NCI-H128 (cell line): Measurements from ENCODE around the gene RFC5.
"Not testable (repeated sequence)": the region's sequence is repeated elsewhere in the genome, so short reads cannot be mapped to it uniquely, and the experiment has no call there.

Experiments used
- DNase-seq: peaks from one replicate; lab custom pipeline; 2025; ENCODE audit not compliant: unreplicated experiment; lab: John Stamatoyannopoulos, UW

The RFC5 gene

DNA sequence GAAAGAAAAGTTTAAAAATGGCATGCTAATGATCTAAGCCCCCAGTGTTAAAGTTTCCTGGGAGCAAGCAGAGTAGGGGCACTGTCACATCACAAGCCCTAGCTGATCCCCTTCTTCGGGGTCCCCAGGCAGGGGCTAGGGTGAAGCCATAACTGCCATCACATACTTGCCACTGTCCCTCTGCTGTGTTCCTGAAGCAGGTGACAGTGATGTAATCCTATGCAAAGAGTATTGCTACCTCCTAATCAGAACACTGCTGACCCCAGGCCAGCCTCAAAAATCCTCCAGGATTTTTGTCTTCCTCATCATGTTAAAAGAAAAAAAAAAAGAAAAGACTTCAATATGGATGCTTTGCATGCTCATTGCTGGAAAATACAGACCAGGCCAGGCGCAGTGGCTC is 1.2 kb upstream of the RFC5 start:
- DNase-seq = no peak

DNA sequence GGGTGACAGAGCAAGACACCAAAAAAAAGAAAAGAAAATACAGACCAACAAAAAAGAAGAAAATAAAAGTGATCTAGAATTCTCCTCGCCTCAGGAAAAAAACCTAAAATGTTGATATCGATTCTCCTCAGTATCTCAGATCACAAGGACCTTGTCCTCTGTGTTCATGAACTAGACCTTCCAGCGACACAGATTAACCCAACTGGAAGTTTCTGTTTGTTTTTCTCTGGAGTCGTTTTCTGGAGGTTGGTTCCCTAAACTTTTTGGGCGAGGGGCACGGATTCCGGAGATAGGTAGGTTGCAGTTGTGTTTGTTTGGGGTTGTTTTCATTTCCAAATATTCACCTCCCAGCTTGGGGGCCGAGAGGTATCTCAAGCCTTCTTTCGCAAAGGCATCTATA is 559 bp upstream of the RFC5 start:
- no peak for DNase-seq

DNA sequence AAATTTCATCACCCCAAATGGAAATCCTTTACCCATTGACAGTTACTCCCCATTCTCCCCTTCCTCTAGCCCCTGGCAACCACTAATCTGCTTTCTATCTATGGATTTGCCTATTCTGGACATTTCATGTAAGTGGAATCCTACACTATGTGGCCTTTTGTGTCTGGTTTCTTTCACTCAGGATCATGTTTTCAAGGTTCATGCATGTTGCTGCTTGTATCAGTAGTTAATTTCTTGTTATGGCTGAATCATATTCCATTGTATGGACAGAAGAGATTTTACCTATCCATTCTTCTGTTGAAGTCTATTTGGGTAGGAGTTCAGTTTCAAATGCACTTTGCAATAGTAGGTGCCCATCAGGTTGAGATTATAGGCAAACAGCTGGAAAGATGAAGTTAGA is 1.4 kb downstream of the RFC5 start:
- DNase-seq = no peak

DNA sequence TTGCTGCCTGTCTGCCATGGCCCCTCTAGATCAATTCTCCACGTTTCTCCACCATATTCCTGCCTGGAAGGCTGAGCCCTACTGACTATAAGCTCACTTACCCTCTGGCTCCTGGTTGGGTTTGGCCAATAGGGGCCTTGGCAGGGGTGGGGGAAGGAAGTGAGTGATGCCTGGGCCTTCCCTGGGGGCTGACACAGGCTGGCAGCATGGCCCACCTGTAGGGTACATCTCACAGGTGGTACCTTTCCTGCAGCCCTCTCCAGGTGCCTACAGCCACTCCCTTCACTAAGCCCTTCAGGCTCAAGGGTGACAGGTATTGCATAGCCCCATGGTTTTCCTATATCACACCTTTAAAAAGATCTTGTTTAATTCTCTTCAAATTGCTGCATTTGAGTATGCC is 3.5 kb downstream of the RFC5 start:
- DNase-seq = no peak

DNA sequence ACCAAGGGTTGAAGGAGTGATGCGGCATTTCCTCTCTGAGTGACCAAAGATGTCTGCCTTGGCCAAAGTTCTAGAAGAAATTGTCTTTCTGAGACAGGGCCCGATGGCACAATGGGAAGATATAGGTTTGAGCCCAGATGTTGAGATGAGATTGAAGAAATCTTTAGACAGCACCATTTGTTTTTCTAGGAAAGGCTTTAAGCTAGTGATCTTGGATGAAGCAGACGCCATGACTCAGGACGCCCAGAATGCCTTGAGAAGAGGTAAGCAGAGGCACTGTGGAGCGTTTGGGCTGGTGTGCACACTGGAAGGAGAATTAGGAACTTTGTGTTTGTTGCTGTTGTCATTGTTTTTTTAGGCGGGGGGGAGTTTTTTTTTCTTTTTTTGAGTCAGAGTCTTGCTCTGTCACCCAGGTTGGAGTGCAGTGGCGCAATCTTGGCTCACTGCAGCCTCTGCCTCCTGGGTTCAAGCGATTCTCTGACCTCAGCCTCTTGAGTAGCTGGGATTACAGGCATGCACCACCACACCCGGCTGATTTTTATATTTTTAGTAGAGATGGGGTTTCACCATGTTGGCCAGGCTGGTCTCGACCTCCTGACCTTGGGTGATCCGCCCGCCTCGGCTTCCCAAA is 5.7 kb downstream of the RFC5 start:
- DNase-seq = not testable (repeated sequence)

DNA sequence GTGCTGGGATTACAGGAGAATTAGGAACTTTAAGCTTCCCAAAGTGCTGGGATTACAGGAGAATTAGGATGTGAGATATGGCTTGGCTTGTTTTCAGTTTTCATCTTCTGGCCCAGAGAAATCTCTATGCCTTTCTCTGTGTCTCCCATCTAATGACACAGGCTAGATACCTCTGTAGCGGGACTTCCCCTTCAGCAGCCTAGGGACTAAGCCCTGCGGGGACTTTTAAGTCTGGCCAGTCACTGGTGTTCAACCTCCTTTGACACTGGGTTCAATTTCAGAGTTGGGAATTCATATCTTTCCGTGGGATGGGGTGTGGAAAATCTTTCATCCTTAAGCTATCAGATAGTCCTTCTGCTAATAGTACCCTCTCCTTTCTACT is 6.2 kb downstream of the RFC5 start:
- DNase-seq = no peak

DNA sequence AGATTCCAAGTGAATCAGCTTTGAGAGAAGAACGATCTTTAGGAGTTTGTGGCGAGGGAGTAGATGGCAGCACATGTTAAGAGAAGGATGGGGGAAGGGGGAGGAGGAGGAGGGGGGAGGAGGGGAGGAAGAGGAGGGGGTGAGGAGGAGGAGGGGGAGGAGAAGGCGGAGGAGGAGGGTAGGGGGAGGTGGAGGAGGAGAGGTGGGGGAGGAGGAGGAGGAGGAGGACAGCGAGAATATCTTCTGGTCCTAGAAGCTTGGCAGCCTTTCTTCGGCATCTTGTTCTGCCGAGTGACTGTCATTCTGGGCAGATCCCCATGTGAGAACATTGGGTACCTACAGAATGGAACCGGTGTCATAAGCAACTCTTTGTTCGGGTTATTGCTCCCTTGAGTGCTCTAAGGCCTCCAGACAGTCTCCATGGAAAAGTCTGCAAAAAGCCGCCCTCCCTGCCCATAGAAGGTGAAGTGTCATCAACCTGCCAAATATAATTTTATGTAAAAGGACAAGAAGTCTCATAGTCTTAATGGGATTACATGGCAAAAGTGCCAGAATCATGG is 6.9 kb downstream of the RFC5 start:
- no peak for DNase-seq

DNA sequence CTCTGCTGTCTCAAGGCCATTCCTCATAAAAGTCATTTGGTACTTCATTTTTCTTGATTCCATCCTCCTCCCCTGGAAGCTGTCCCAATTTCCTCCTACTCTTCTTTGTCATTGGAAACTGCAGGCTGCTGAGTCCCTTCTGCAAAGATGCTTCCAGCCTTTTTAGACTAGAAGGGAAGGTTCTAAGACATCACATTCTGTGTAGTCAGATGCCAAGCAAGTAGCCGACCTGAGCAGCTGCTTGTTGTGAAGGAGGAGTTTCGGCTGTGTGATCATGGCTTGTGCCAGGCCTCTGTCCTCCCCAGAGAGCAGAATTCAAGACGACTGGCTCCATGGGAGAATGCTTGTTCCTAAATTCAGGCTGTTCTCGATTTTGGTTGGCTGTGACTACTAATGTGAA is 8.7 kb downstream of the RFC5 start:
- DNase-seq = no peak

DNA sequence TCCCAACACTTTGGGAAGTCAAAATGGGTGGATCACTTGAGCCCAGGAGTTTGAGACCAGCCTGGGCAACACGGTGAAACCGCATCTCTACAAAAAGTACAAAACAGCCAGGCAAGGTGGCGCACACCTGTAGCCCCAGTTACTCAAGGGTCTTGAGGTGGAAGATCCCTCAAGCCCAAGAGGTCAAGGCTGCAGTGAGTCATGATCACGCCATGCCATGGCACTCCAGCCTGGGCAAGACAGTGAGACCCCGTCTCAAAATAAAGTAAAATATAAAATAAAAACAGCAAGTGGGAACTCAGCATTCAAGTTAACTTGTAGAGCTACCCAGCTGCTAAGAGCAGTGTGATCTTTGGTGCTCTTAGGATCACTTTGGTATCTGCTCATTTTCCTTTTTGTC is 12.7 kb downstream of the RFC5 start:
- no peak for DNase-seq

DNA sequence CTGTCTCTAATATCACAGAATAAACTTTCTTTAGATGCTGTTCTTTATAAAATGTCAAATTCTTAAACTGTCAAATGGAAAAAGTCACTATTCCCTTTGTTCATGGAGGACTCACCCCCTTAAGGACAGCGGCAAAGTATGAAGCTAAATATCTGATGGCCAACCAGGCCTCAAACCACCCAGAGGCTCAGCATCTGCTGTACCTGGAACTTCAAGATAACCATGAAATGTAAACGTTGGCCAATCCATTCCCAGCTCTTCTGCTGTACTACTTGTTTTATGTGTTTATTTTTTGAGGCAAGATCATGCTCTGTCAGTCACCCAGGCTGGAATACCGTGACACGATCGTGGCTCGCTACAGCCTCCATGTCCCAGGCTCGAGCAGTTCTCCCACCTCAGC is 15.7 kb downstream of the RFC5 start:
- no peak for DNase-seq

DNA sequence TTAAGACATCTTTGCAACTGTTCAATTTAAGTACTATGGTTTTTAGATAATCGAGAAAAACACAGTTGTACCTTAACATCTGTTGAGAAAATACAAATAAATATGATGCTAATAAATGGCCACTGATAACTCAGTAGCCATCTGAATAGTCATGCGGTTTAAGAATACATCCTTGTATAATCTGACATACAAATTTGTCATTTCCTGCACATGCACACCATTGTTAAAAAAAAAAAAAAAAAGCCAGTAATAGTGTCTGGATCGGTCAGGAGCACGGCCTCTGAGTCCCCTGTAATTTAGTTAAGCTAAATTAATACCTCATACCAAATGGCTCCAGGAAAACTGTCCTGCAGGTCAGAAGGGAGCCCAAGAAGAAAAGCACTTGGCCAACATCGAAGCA is 16.8 kb downstream of the RFC5 start:
- no peak for DNase-seq

DNA sequence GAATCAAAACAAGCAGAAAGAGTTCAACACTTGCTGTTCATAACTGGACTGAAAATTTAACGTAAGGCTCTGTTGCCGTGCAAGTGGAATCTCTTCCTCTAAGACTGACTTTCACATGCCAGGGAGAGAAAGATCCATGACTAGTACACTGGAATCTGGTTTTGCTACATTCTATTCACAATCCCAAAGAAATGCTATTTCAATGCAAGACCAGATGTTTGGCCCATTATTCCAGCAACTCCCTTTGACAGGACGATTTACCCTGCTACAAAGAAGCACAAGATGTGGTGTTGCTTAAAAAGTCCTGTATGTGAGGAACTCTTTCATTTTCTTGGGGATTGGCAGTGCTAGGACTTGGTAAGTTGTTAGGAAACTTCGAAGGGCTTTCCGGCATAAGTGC is 17.4 kb downstream of the RFC5 start:
- DNase-seq = no peak

DNA sequence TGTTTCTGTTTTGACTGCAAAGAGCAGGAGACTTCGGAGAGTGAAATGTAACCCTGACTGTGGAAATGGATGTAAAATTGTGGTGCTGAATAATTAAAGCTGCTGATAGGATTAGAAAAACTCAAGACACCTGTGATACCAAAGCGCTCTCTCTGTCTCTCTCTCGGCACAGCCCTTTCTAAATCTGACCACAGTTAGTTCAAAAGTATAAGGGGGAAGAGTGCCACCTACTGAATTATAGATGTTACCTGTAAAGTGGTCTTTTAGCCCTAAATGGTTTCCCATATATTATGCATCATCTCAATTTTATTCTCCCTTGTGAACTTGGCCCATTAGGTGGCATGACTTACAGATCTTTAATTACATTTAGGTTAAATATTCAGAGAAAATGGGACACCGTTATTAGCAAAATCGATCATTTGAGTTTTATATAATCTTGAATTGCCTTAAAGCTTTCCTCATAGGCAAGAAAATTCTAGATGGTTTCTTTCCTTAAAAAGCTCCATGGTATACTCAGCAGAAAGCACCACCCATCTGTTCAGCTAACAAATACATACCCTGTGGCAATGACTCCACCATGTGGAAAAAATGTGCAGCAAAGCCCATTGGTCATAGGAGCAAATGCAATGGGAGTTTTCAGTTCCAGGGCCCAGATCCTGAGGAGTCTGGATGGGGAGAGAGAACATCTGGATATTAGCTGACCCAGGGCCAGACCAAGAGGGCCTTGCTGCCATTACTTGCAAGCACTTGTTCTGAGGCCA is 18.1 kb downstream of the RFC5 start:
- no peak for DNase-seq

DNA sequence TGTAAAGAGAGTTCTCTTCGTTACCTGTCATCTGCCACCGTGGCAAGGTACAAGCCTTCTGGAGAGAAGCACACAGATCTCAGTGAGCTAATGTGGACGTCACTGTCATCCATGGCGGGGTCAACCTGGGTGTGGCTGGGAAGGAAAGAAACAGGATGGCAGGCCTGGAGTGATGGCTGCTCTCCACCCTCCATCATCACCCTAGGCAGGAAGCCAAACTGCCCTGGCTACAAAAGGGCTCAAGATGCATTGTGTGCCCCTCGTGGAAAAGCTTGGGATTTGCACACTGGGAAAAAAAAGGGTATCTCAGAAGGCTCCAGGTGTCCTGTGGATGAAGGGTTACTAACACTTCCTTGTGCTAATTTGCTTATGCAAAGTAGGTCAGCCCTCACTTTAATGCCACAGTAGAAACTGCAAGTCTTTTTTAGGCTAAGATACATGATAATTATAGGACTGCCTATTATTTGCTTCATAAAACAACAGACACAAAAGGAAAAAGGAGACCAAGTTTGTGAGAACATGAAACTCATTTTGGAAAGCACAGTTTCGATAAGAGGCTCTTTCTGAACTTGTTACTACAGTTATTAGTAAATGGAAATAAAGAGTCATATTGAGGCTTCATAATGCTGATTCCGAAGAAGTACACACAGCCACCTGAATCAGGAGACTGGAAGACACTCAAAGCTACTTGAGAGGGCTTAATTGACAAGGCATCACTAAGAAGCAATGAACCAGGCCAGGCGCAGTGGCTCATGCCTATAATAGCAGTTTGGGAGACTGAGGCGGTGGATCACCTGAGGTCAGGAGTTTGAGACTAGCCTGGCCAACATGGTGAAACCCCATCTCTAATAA is 18.9 kb downstream of the RFC5 start:
- no peak for DNase-seq

DNA sequence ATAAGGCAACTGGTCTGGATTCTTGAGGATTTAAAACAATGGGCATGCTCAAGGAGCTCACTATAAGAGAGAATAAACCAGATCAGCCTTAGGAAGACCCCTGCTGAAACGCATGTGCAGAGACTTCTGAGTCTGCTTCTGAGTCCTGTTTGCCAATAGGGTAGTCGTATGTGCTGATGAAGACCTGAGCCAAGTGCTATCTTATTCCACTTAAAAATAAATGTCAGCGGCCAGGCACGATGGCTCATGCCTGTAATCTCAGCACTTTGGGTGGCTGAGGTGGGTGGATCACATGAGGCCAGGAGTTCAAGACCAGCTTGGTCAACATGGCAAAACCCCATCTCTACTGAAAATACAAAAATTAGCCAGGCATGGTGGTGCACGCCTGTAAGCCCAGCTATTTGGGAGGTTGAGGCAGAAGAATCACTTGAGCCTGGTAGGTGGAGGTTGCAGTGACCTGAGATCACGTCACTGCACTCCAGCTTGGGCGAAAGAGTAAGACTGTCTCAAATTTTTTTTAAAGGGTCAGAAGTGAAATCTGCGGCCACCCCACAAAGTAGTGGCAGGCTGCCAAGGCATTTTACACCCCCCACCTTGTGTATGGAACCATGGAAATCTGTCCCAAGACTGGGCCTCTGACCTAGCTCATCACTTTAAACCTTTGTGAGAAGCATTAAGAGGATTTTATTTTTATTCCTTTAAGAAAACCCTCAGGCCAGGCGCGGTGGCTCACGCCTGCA is 20.3 kb downstream of the RFC5 start:
- DNase-seq = no peak

DNA sequence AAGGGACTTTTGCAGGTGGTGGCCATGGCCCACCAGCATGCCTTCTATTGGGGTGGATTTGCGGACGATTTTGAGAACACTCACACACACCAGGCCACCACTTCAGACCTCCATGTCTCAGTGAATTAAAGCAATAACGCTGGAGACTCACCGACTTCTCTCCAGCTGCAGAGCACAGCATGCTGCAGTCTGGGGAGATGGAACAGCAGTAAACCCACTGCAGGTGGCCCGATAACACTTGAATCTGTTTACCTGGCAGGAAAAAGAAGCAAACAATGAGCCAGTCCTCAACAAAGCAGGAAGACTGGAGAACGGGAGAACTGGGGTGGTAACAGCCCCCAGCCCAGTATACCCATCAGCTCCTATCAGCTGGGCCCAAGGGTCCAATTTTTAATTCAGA is 21.6 kb downstream of the RFC5 start:
- peak; percentile 67 for DNase-seq

DNA sequence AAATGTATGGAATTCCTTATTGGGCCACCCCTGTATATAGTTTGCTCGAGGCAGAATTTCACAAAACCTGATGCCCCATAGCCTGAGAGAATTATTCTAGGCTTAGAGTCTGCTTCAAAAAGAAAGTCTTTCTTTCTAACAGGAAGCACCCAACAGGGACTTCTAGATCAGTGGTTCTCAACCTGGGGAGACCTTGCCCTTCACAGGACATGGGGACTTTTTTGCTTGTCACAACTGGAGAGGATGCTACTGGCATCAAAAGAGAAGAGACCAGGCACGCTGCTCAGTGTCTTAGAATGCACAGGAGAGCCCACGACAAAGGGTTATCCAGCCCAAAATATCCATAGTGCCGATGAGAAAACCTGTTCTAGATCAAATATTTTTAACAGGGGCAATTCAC is 25.6 kb downstream of the RFC5 start:
- no peak for DNase-seq

DNA sequence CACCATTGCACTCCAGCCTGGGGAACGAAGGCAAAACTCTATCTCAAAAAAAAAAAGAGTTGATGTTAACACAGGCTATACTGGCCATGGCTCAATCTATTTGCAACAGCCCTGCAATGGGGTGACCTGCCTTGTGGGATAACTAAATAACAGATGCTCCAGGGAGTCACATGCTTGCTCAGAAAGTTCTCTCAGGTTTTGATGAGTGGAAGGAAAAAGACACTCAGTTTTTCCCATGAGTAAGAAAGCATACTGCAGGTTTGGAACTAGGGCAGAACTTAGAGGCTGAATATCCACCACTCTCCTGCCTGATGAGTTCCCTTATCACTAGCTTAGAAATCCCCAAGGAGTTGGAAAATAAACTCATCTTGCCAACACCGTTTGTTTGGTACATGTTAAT is 27.6 kb downstream of the RFC5 start:
- DNase-seq = no peak

DNA sequence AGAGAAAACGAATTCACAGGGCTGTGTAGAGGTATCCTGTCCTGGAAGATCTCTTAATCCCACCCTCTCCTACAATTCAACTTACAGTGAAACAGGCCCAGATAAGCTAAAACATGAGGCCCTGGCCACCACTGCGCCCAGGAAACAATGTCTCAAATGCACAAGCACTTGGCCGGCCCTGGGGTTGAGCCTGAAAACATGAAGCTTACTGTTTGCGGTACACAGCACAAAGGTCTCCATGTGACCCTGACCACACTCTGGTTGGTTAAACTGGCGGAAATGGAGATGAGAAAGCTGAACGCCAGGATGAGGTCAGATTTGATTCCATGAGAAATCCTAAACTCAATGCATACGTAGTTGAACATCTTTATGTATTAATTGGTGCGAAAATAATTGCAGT is 28.1 kb downstream of the RFC5 start:
- no peak for DNase-seq

DNA sequence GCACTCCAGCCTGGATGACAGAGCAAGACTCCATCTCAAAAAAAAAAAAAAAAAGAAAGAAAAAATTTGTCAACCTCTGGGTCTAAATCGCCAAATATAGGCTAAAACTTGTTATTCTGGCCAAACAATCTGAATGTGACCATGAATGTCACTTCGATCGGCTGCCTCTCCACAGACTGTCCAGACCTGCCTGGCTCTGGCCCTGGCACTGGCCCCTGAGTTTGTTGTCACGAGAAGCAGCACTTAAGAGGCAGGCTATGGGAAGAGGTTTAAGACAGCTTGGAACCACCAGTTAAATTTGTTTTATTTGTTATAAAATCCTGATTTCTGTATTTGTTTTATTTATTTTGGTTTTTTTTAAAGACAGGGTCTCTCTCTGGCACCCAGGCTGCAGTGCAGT is 29.9 kb downstream of the RFC5 start:
- DNase-seq = no peak
